K562 (cell line): Measurements from ENCODE around the gene VWF. TPM values are rescaled to one million over a fixed set of nuclear protein-coding genes. Genes with fewer than 3 reads are reported as not detected.

ENCODE experiments used
- AFF1 ChIP-seq, 2 experiments: fragments of 450-650 bp; IDR thresholded peaks; 2 replicates each; pipeline ENCODE4 v1.6.1; 2018; ENCODE audit warnings: mild to moderate bottlenecking in 2 of 2, low read depth in 1 of 2; ENCODE audit not compliant: partially characterized antibody in 2 of 2
- PBX2 ChIP-seq, 2 experiments: IDR thresholded peaks in 1 of 2; conservative IDR thresholded peaks in 1 of 2; 2 replicates each; pipeline ENCODE4 v1.6.1; 2016; ENCODE audit warnings: low read depth in 2 of 2, mild to moderate bottlenecking in 1 of 2, missing compliant biosample characterization in 1 of 2, missing genetic modification characterization in 1 of 2, moderate library complexity in 1 of 2
- polyA plus RNA-seq, 8 experiments: library from polyadenylated mRNA; depleted of rRNA in 4 of 8; stranded (reverse) in 5 of 8; unstranded in 3 of 8; fragments of >200 nt; fragmentation: Nextera tagmentation in 2 of 8; fragmentation: Illumina TruSeq in 1 of 8; extraction: Ambion mirVana in 2 of 8; extraction: Trizol in 1 of 8; gene quantifications; 2 replicates each; pipeline versions ENCODE4 v1.2.1 to v1.2.3, GENCODE V29; 2011 to 2014; ENCODE audit warnings: inconsistent platforms in 1 of 8, missing spikeins in 1 of 8
- total RNA-seq, 7 experiments: library from RNA; depleted of rRNA in 6 of 7; stranded (reverse); fragments of >200 nt in 6 of 7; fragmentation: Illumina TruSeq in 2 of 7; extraction: Trizol in 2 of 7; gene quantifications; 2 replicates each; pipeline versions ENCODE4 v1.2.1 to v1.2.3, GENCODE V29; 2011 to 2021; ENCODE audit warnings: low replicate concordance in 1 of 7

Gene VWF
- total and polyA plus RNA-seq, 9 of the 15 experiments (the other 6 are each of a cell fraction or from before 2014, with no cell fraction given) = 0.53 TPM; not detected in 8

- no peak for TF ChIP-seq AFF1 (IDR thresholded peaks at IDR 0.05; ENCODE audit: low read depth in 1 of 2, partially characterized antibody in 2 of 2)
- TF ChIP-seq PBX2 (CRISPR knock-in tag; IDR thresholded peaks at IDR 0.05; ENCODE audit: low read depth) = no peak
- TF ChIP-seq PBX2 (tag; conservative IDR thresholded peaks at IDR 0.05; ENCODE audit: low read depth) = no peak
- TF ChIP-seq, all 486 proteins: peak for 0
Measured at GRCh38 chr12:5967645-5968415, 156.6 kb downstream of the VWF start (continued).
